HG03442 (cell line): Measurements from ENCODE around the gene TOM1L2.

Experiments
- ATAC-seq: cut with Tn5 transposase; IDR thresholded peaks from one replicate; pipeline ENCODE4 v1.9.1; 2021; ENCODE audit warnings: mild to moderate bottlenecking, moderate library complexity; ENCODE audit not compliant: unreplicated experiment

The TOM1L2 gene

DNA sequence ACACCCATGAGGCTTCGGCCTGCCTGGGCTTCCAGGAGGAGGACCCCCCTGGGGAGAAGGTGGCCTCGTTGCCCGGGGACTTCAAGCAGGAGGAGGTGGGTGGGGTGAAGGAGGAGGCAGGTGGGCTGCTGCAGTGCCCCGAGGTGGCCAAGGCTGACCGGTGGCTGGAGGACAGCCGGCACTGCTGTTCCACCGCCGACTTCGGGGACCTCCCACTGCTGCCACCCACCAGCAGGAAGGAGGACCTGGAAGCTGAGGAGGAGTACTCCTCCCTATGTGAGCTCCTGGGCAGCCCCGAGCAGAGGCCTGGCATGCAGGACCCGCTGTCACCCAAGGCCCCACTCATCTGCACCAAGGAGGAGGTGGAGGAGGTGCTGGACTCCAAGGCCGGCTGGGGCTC is 176.9 kb downstream of the TOM1L2 start:
- no peak for ATAC-seq

DNA sequence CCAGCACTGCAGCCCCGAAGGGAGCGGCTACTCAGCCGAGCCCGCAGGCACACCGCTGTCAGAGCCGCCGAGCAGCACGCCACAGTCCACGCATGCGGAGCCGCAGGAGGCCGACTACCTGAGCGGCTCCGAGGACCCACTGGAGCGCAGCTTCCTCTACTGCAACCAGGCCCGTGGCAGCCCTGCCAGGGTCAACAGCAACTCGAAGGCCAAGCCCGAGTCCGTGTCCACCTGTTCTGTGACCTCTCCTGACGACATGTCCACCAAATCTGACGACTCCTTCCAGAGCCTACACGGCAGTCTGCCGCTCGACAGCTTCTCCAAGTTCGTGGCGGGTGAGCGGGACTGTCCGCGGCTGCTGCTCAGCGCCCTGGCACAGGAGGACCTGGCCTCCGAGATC is 177.8 kb downstream of the TOM1L2 start:
- no peak for ATAC-seq
